ENCODE results near the gene CREB3L4.
A peak's percentile ranks its signal among the peaks of the same experiment; 100 is the strongest.

CREB3L4 gene

DNA sequence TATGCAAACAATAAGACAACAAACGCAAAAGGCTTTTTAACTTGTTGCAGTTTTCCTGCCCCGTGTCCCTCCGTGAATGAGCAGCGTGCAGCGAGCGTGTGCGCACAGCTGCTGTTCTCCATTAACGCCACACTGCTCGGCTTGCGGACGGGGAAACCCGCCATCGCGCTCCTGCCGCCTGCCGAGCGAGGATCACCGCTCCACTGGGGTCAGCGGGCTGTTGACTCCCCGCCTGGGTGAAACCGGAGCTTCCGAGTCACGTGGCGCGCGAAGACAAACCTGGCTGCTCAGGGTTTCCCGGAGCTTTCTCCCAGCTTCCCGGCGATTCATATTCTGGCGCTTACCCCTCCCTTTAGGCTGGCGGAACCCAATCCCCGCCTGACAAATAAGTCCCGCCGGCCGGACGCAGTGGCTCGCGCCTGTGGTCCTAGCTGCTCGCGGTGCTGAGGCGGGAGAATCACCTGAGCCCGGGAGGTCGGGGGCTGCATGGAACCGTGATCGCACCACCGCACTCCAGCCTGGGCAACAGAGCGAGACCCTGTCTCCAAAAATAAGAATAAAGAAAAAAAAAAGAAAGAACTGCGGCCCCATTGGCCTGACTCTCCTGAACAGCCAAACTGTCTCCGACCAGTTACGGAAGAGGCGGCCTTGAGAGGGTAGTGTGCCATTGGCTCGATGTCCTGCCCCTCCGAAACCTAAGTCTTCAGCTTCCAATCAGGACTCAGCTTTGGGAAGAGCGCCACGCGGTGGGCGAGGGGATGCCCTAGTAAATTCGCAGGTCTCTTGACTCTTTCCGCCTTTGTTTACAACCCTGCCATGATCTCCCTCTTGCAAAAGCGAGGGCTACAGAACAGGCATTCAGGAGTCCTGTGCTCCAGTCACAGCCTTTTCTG is at the start of gene CREB3L4:
CREB3L4 (plus strand) TSS at position 796 of the 893 bp plus-strand sequence. CDS start 624 bp downstream, outside the sequence.
- peak; percentile 100 for DNase-seq

DNA sequence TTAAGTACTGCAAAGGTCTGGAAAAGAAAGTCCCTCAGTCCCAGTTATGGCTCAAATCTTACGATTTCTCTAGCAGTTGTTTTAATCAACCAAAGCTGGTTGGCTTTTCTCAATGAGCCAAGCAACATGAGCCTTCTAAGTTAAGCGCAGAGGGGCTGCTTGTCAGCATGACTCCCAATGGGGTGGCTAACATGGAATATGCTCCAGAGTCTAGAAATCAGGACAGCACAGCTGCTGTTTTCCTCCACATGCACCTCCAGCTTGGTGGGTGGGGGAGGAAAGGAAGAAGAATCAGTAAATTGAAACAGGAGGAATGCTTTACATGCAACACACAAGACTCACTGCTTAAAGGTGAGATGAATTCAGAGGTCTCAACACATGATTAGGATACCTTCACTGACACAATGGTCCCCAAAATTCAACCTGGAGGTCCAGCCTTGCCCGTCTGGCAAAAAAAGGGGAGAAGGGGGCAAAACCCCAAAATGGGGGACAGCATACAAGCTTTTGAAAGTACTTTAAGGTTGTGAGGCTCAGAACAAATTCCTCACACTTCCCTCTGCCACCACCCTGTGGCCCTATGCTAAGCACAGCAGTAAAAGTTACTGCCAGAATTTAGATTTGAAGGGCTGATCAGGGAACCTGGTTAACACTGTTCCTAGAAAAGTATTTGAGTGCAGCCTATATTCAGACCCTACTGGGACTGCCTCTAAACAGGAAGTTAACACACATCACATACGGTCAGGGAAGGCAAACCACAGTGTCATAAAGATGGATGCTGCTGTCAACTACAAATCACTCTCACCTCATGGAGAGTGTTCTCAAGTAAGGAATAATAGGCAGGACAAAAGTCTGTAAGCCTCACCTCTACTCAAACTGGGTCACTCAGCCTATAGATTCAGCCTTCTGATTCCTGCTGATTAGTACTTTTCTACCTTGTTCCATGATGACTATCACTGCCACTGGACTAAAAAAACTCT is 47.5 kb upstream of the CREB3L4 start:
- no peak for DNase-seq

DNA sequence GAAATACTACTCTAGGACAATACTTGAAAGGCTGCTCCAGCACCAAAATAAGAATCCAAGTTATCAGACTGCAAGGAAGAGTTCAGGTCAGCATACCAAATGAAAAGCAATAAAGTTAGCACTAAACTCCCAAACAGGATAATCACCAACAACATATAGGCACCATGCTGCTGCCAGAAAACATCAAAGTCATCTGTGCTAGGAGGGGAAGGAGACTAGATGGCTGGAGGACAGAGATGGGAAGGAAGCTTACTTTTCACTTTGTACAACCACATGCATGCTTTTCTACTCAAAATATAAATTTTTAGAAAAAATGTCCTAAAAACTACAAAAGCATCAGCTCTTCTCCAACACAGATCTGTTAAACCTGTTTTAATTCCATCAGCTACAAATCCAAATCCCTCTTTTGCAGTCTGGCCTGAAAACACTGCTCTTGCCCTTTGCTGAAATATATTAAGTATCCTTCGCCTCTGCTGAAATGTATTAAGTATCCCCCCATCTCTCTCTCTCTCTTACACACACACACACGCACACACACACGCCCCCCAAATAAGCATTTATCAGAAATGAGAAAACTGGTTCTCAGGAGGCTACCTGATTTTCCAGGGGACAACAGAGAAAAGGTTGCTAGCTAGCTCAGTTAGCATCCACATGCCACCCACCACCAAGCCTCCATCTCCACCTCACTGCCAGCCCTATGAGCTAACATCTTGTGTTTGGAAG is 46.5 kb upstream of the CREB3L4 start:
- DNase-seq = no peak

DNA sequence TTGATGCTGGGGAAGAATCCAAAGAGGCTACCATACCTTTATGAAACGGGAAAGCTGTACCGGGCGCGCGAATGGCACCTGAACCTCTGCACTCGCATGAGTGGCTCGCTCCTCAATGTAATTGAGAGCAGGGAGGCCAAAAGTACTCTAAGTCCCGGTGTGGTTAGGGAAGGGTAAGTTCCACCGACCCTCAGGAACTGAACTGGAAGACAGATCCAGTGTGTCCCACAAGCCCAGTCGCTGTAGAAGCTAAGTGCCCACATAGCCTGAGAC is 46.0 kb upstream of the CREB3L4 start:
- DNase-seq = no peak

GRCh38 chr1:153922076-153922971 is 45.4 kb upstream of the CREB3L4 start:
- DNase-seq = no peak

DNA sequence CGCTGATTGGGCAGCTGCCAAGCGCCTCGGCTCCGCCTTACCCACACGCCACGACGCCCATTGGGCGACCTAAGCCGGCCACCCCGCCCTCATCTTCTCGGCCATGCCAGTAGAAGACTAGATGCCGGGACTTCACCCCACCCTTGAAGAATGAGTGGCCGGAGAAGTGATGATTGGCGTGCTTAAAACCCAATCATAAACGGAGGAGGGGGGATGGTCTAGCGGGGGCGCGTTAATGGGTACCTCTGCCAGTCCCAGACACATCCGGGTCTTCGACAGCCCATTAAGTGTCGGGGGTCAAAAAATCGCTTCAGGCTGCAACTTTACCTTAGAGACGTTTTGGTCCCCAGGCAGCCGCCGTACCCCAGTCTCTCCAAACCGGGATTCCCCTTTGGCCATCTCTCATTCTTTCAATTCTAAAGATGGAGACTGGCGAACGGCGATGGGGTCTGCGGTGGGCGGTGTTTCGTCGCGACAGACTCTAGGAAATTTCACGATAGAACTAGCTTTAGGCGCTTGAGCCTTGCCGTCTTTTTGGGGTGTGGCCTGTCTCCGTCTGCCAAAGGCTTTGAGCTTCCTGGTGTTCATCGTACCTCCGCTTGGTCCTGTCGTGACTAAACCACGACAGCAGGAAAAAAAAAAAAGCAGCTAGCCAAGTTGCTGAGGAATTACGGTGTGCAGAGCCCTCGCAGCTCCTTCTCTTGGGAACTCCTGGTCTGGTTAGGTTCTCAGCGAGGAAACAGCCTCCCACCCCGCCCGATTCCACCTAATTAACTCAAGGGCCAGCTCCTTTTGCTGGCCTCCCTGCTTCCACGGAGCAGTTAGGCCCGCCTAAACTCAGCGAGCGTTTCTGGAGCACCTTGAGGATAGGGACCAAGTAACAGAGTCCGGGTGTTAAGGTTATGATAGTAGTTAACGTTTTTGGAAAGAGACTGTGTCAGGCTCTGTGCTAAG is 44.5 kb upstream of the CREB3L4 start, which contains the start of gene GATAD2B:
GATAD2B (minus strand) TSS at position 1 of the 954 bp plus-strand sequence. CDS start 94,625 bp downstream, outside the sequence.
- peak; percentile 100 for DNase-seq

- DNase-seq = no peak
These were observed 41.3 kb upstream of the CREB3L4 start for GRCh38 chr1:153926405-153926804.

DNA sequence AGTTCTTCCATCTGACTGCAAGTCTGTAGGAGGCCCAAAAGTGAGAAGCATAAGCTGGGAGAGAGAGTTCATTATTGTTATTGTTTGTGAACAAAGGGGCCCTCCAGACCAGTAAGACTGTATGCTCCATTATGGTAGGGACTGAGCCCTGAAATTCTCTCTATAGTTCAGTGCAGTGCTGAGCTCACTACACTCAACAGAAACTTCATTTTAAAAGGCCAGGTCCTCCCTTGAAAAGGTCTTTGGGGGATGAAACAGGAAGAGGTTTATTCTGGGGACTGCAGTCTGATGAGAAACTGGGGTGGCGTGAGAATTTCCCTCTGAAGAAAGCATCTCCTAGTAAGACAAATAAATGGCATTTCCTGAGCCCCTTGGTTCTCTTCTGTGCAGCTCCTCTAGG is 39.5 kb upstream of the CREB3L4 start:
- DNase-seq = no peak

- no peak for DNase-seq
These were observed 38.8 kb upstream of the CREB3L4 start for GRCh38 chr1:153928791-153929341.

GRCh38 chr1:153929426-153929825 is 38.3 kb upstream of the CREB3L4 start:
- no peak for DNase-seq

DNA sequence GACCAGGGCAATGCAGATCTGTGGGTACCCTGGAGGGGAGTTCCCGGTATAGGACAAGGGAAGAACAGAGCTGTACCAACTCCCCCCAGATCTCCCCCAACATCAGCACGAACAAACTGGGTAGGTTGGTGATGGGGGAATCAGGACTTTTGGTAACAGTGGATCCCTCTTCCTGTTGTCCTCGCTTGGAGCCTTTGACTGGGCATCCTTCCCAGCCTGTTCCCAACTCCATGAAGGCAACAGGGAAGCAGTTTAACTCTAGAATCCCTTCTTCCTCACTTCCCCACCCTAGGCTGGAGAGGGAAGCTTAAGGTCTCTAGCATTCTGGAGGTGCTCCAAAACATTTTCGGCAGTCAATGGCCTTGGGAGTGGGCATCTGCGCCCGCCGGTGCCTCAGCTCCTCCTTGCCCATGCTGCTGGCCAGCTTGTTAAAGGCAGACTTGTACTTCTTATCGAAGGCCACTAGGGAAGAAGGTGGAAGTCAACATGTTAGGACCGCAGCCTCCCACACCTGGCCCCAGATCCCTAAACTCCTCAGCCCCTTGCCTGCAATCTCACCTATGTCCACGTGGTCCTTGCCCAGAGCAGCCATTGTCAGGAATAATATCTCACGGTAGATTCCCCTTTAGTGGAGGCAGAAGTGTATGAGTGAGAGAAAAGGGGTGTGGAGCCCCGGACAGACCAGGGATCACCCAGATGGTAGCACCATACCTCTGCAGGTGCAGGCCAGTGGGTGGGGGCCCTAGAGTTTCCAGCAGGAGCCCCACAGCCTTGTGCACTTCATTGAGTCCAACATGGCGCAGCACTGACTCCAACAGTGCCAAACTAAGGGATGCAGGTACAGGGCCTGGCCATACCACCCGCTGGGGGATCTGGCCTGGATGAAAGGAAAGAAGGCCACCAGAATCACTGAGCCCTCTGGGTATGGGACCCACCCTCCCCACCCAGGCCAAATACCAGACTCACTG is 37.4 kb upstream of the CREB3L4 start:
- no peak for DNase-seq

DNA sequence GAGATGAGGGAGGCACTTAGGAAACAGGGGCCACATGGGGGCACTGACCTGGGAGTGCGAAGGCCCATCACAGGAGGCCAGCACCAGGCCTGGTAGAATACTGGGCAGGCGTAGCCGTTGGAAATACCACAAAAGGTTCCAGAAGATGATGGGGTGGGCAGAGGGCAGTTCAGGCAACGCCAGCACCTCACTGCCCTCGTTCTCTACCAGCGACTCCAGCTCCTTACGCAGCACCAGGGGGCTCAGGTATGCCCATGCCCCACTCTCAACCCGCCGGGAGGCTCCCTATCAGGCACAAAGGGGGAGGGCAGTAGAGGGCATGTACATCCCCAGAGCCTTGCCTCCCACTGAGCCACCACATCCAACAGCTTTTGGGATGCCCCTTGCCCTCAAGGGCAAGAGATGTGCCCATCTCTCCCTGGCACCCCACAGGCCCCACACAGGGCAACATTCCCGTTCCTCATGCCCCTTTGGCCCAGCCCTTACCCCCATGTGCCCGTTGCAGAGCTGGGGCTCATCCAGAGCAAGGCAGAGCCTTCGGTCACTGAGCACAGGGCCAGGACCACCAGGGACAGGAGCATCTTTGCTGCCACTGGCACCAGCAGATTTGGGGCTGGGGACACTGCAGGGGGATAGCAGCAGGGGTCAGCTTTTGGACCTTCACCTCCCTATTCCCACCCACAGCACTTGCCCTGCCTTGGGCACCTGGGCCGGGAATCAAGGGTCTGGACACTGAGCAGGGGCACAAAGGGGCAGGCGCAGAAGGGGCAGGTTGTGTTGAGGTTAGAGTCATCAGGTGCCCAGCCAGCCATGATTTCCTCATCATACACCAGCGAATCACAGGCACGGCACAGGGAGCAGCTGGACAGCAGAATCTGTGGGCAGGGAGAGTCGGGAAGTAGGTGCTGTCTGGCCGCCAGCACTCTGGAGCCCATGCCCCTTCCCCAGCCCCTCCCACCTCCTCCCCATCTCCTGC is 35.3 kb upstream of the CREB3L4 start:
- no peak for DNase-seq

DNA sequence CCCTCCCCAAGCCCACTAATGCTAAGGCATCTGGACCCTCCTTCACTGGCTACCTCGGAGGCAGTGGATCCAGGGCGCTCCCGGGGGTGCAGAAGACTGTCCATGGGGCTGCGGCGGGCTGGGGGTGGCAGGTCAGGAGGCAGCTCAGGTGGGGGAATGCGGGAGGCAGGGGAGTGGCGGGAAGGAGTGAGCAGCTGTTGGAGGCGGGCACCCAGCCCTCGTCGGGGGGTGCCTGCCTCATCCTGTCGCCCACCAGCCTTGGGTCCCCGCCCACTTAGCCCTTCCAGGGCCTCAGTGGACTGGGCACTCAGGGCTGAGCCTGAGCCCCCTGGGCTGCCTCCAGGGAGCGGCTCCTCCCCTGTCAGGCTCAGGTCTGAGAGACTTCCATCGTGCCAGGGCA is 34.3 kb upstream of the CREB3L4 start:
- DNase-seq = no peak

- DNase-seq = no peak
These were observed 33.7 kb upstream of the CREB3L4 start for GRCh38 chr1:153933955-153934354.

DNA sequence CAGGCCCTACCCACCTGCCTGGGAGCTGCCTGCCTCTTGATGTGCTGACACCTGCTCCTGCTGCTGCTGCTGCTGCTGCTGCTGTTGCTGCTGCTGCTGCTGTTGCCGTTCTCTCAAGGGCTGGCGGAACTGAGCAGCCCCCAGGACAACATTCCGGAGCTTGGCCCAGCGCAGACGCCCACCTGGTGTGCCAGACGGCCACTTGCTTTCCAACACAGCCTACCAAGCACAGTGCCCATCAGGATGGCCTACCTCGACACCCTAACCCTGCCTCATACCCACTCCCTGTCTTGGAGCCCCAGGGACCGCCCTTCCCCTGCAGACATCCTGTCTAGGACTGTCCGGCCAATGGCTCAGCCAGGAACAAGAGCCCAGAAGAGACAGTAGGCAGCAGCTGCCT is 33.0 kb upstream of the CREB3L4 start:
- DNase-seq = no peak

DNA sequence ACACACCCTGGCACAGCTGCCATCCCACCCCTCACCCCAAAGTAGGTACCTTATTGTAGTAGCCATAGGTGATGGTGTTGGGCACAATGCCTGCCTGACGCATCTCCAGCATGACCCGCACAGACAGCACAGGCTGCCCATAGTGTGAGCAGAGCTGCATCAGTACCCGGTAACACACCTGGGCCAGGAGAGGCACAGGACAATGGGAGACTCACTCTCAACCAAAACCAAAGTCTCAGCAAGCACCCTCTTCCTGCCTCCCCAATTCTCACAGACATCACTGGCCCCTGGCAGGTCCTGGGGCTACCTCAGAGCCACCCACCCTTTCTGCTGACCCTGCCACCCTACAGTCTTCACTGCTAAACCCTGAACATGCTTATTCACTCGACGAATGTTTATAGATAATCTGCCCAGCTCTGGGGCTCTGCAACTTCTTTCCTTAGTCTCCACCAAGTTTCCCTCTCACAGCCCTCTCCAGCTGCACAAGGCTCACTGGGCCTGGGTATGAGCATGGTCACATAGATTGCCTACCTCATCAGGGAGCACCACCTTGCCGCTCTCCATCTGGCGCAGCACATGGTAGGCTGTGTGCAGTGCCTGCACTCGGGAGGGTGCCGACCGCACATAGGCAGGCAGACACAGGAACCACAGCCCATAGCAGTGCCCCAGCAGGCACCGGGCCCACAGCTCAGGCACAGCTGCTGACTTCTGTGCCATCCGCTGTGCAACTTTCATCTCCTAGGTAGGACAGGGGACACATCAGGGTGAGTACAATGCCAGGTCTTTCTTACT is 31.5 kb upstream of the CREB3L4 start:
- DNase-seq = peak; percentile 43

- no peak for DNase-seq
These were observed 30.4 kb upstream of the CREB3L4 start for GRCh38 chr1:153937331-153937730.
